Left lung (tissue), 8 donors: ENCODE data around the gene FAM236D. TPM values are rescaled to one million over a fixed set of nuclear protein-coding genes. Genes with fewer than 3 reads are reported as not detected.

Source experiments
- polyA plus RNA-seq, 6 donors: library from polyadenylated mRNA; unstranded; fragments of 120-200 nt; gene quantifications; one replicate each; pipeline ENCODE4 v1.2.1, GENCODE V29; 2013; ENCODE audit not compliant: insufficient read length in 6 of 6
- total RNA-seq, 2 donors: library from RNA; stranded (reverse); fragmentation: NEBNext Ultra II Directional; extraction: Animal tissue kit (Norgen Biotek cat#: 25700); gene quantifications; one replicate each; pipeline ENCODE4 v1.2.1, GENCODE V29; 2021
- donor health status: DM: no; HTN: yes; CAD: no.
- donor health status: DM: no; HTN: no; CAD: no.

Gene FAM236D
- total and polyA plus RNA-seq, 8 donors, result not detected

Other genes with a start within 250 kb of the FAM236D start
- gene HDAC8, start 235.4 kb downstream of the FAM236D start, total RNA-seq, result 10 to 100 TPM; 28.7 to 33.2 TPM
- 10 to 100 TPM; 36.9 to 49.5 (median 41.0) TPM for gene HDAC8, start 235.4 kb downstream of the FAM236D start, polyA plus RNA-seq
- 1 to 10 TPM; 4.8 TPM for gene PHKA1, start 93.9 kb downstream of the FAM236D start, total RNA-seq
- gene PHKA1, start 93.9 kb downstream of the FAM236D start, polyA plus RNA-seq, result 1 to 10 TPM; 2.8 to 5.0 (median 4.1) TPM
- gene DMRTC1B, start 31.3 kb downstream of the FAM236D start, total RNA-seq, result under 1 TPM; 0.45 to 0.47 TPM
- 1 to 10 TPM; 2.2 to 4.2 (median 2.6) TPM for gene DMRTC1B, start 31.3 kb downstream of the FAM236D start, polyA plus RNA-seq
- gene FAM236B, start 25.6 kb downstream of the FAM236D start, total RNA-seq, result not detected
- gene FAM236B, start 25.6 kb downstream of the FAM236D start, polyA plus RNA-seq, result under 1 TPM in 1 of 6 donors, not detected in 5; 0.61 TPM
- not detected for gene FAM236C, start 104.4 kb upstream of the FAM236D start, total RNA-seq
- gene FAM236C, start 104.4 kb upstream of the FAM236D start, polyA plus RNA-seq, result not detected
- gene FAM236A, start 130.0 kb upstream of the FAM236D start, total RNA-seq, result not detected
- gene FAM236A, start 130.0 kb upstream of the FAM236D start, polyA plus RNA-seq, result under 1 TPM in 4 of 6 donors, not detected in 2; 0.34 to 0.74 (median 0.41) TPM
- gene DMRTC1, start 135.6 kb upstream of the FAM236D start, total RNA-seq, result under 1 TPM; 0.18 to 0.20 TPM
- under 1 TPM in 5 of 6 donors, not detected in 1; 0.25 to 0.53 (median 0.29) TPM for gene DMRTC1, start 135.6 kb upstream of the FAM236D start, polyA plus RNA-seq
- gene PABPC1L2B, start 194.7 kb upstream of the FAM236D start, total RNA-seq, result not detected
- gene PABPC1L2B, start 194.7 kb upstream of the FAM236D start, polyA plus RNA-seq, result not detected